SK-N-SH (cell line): ENCODE measurements around the gene KLHDC8B. TPM values are rescaled to one million over a fixed set of nuclear protein-coding genes. Genes with fewer than 3 reads are reported as not detected.

Source experiments
- CTCF ChIA-PET: fragments of 300-600, 350-600 bp; formaldehyde crosslinking; extraction: SDS; loops from one replicate; lab custom pipeline; 2021; lab: Yijun Ruan, JAX
- POLR2A ChIA-PET: fragments of 350-600 bp; sonication (Branson Sonifier 250); formaldehyde crosslinking; extraction: SDS; loops from one replicate; lab custom pipeline; 2020; ENCODE audit warnings: antibody characterized with exemption, inconsistent platforms; lab: Yijun Ruan, JAX
- DNase-seq: peaks from one replicate; pipeline ENCODE4 v3.0.0; 2012
- H2AFZ ChIP-seq: fragments of 200-600 bp; sonication (generic); 2 replicates; pipeline ENCODE4 v1.8.1; 2016; ENCODE audit warnings: antibody characterized with exemption, mild to moderate bottlenecking, low read depth
- H3F3A ChIP-seq: fragments of 200-600 bp; sonication (generic); replicated peaks from 2 replicates; pipeline ENCODE3; 2016; ENCODE audit warnings: antibody characterized with exemption, mild to moderate bottlenecking; ENCODE audit not compliant: insufficient read depth
- H3K27ac ChIP-seq, 2 experiments: fragments of 200-500 bp in 1 of 2; fragments of 200-600 bp in 1 of 2; sonication (Bioruptor generic) in 1 of 2; sonication (generic), shearing (Covaris generic) in 1 of 2; 2 replicates each; pipeline versions ENCODE4 v1.5.1 to v1.6.1; 2014 to 2016; ENCODE audit warnings: low read depth in 2 of 2, inconsistent platforms in 1 of 2, low read length in 1 of 2, mild to moderate bottlenecking in 1 of 2, mixed read lengths in 1 of 2
- H3K27me3 ChIP-seq: fragments of 200-600 bp; sonication (generic), shearing (Covaris generic); 2 replicates; pipeline ENCODE4 v1.6.1; 2016; ENCODE audit warnings: mixed run types; ENCODE audit not compliant: insufficient read depth
- H3K36me3 ChIP-seq, 2 experiments: fragments of 200-500 bp in 1 of 2; fragments of 200-600 bp in 1 of 2; sonication (Bioruptor generic) in 1 of 2; sonication (generic) in 1 of 2; replicated peaks in 1 of 2; 2 replicates each; pipeline versions ENCODE3 to v1.5.1; 2014 to 2016; ENCODE audit warnings: low read length in 1 of 2, mild to moderate bottlenecking in 1 of 2; ENCODE audit not compliant: insufficient read depth in 2 of 2, control insufficient read depth in 1 of 2
- H3K4me1 ChIP-seq, 2 experiments: fragments of 200-500 bp in 1 of 2; fragments of 200-600 bp in 1 of 2; sonication (Bioruptor generic) in 1 of 2; sonication (generic), shearing (Covaris generic) in 1 of 2; 2 replicates each; pipeline versions ENCODE4 v1.5.1 to v1.6.1; 2014 to 2016; ENCODE audit warnings: low read depth in 1 of 2, low read length in 1 of 2, mixed run types in 1 of 2; ENCODE audit not compliant: insufficient read depth in 2 of 2, control insufficient read depth in 1 of 2
- H3K4me2 ChIP-seq: fragments of 200-600 bp; sonication (generic), shearing (Covaris generic); 2 replicates; pipeline ENCODE4 v1.6.1; 2017; ENCODE audit warnings: mixed run types
- H3K4me3 ChIP-seq, 2 experiments: fragments of 200-500 bp in 1 of 2; fragments of 200-600 bp in 1 of 2; sonication (Bioruptor generic) in 1 of 2; sonication (generic), shearing (Covaris generic) in 1 of 2; 2 replicates each; pipeline versions ENCODE4 v1.5.1 to v1.8.1; 2014 to 2016; ENCODE audit warnings: low read depth in 2 of 2, inconsistent platforms in 1 of 2, low read length in 1 of 2, mild to moderate bottlenecking in 1 of 2, mixed read lengths in 1 of 2, moderate library complexity in 1 of 2
- H3K79me2 ChIP-seq: fragments of 200-600 bp; sonication (generic); 2 replicates; pipeline ENCODE4 v1.8.1; 2017; ENCODE audit warnings: mild to moderate bottlenecking; ENCODE audit not compliant: insufficient read depth
- H3K9ac ChIP-seq: fragments of 200-600 bp; sonication (generic); 2 replicates; pipeline ENCODE4 v1.6.1; 2017; ENCODE audit warnings: mixed run types
- H3K9me2 ChIP-seq: fragments of 200-600 bp; sonication (generic); 2 replicates; pipeline ENCODE4 v1.6.1; 2017; ENCODE audit warnings: mixed run types
- H3K9me3 ChIP-seq: fragments of 200-600 bp; sonication (generic); 2 replicates; pipeline ENCODE4 v1.6.1; 2017; ENCODE audit warnings: mixed run types, mild to moderate bottlenecking, moderate library complexity
- H4K20me1 ChIP-seq: fragments of 200-600 bp; sonication (generic); 2 replicates; pipeline ENCODE4 v1.6.1; 2017; ENCODE audit warnings: mild to moderate bottlenecking, mixed run types; ENCODE audit not compliant: insufficient read depth
- CHD2 ChIP-seq: fragments of 150-350 bp; IDR thresholded peaks from 2 replicates; pipeline ENCODE4 v1.6.1; 2018; ENCODE audit warnings: low read length; ENCODE audit not compliant: partially characterized antibody
- ELF1 ChIP-seq: IDR thresholded peaks from 2 replicates; pipeline ENCODE4 v1.4.0; 2012
- FOSL2 ChIP-seq: IDR thresholded peaks from 2 replicates; pipeline ENCODE4 v1.4.0; 2012; ENCODE audit warnings: low read depth, mild to moderate bottlenecking, moderate library complexity, borderline replicate concordance
- FOXM1 ChIP-seq: IDR thresholded peaks from 2 replicates; pipeline ENCODE4 v1.4.0; 2012; ENCODE audit warnings: low read depth, mild to moderate bottlenecking
- GABPA ChIP-seq: IDR thresholded peaks from 2 replicates; pipeline ENCODE4 v1.4.0; 2012; ENCODE audit warnings: low read depth, mild to moderate bottlenecking
- NFIC ChIP-seq: IDR thresholded peaks from 2 replicates; pipeline ENCODE4 v1.4.0; 2012; ENCODE audit warnings: borderline replicate concordance
- RAD21 ChIP-seq: IDR thresholded peaks from 2 replicates; pipeline ENCODE4 v1.6.1; 2012; ENCODE audit warnings: mild to moderate bottlenecking, low read length
- RFX5 ChIP-seq: IDR thresholded peaks from 2 replicates; pipeline ENCODE4 v1.6.1; 2012; ENCODE audit warnings: mild to moderate bottlenecking, improper control_type of control experiment, low read length
- RXRA ChIP-seq: IDR thresholded peaks from 2 replicates; pipeline ENCODE4 v1.4.0; 2012; ENCODE audit warnings: low read depth, mild to moderate bottlenecking, borderline replicate concordance
- SIN3A ChIP-seq: IDR thresholded peaks from 2 replicates; pipeline ENCODE4 v1.6.1; 2012; ENCODE audit warnings: low read depth, mild to moderate bottlenecking, low read length, moderate library complexity, borderline replicate concordance
- SMC3 ChIP-seq: IDR thresholded peaks from 2 replicates; pipeline ENCODE4 v1.6.1; 2012; ENCODE audit warnings: low read depth, low read length, improper control_type of control experiment
- TAF1 ChIP-seq: IDR thresholded peaks from 2 replicates; pipeline ENCODE4 v1.6.1; 2012; ENCODE audit warnings: low read depth, mild to moderate bottlenecking, low read length, moderate library complexity, borderline replicate concordance
- TCF12 ChIP-seq: IDR thresholded peaks from 2 replicates; pipeline ENCODE4 v1.4.0; 2012
- TEAD4 ChIP-seq: IDR thresholded peaks from 2 replicates; pipeline ENCODE4 v1.4.0; 2012; ENCODE audit warnings: mild to moderate bottlenecking, borderline replicate concordance; ENCODE audit not compliant: insufficient read depth
- USF1 ChIP-seq: IDR thresholded peaks from 2 replicates; pipeline ENCODE4 v1.4.0; 2012; ENCODE audit warnings: low read depth, borderline replicate concordance
- ZBTB33 ChIP-seq: IDR thresholded peaks from 2 replicates; pipeline ENCODE4 v1.4.0; 2012; ENCODE audit warnings: low read depth, borderline replicate concordance
- WGBS: methylation state at CpG from one replicate; pipeline ENCODE4 v1.1.6; 2017; ENCODE audit warnings: low lambda C conversion rate; 5-methylcytosine and 5-hydroxymethylcytosine counted together
- polyA plus RNA-seq, 3 experiments: library from polyadenylated mRNA; depleted of rRNA; stranded (reverse); fragments of >200 nt; gene quantifications; 2 replicates each; pipeline ENCODE4 v1.2.3, GENCODE V29; 2012
- TF ChIP-seq, protein P1 (sequence below): IDR thresholded peaks from 2 replicates; pipeline ENCODE4 v1.4.0; 2012; ENCODE audit warnings: low read depth
- TF ChIP-seq, protein P2 (sequence below): IDR thresholded peaks from 2 replicates; pipeline ENCODE4 v1.6.1; 2012; ENCODE audit warnings: mild to moderate bottlenecking, low read depth, low read length, moderate library complexity
- TF ChIP-seq, protein P3 (sequence below): IDR thresholded peaks from 2 replicates; pipeline ENCODE4; 2012

The KLHDC8B gene
- polyA plus RNA-seq, 1 of the 3 experiments (the other 2 are of a cell fraction), result 35.3 TPM

GRCh38 chr3:49182682-49183081 lies 11.3 kb downstream of the KLHDC8B start:
- ChIA-PET CTCF (no interaction called here), POLR2A (no interaction called here)
- Histone ChIP-seq H3K79me2 (no peaks in the 10 kb centered on the region), H3K4me1 (peaks cover 0 to 16% of the 10 kb centered on the region in 2 experiments; a peak in 1 of 4 replicates), H2AFZ (no peak overlapping the region), H3K9me3 (no peaks in the 10 kb centered on the region), H3K27ac (no peak overlapping the region), H3K27me3 (no peaks in the 10 kb centered on the region), H3K9me2 (no peaks in the 10 kb centered on the region), H4K20me1 (no peaks in the 10 kb centered on the region), H3K36me3 (no peaks in the 10 kb centered on the region), H3K9ac (no peak overlapping the region), H3K4me3 (no peak overlapping the region), H3F3A (no peaks in the 10 kb centered on the region), H3K4me2 (no peak overlapping the region)
- WGBS, result 93% methylated on average over 3 of the region's 24 CpGs
- DNase-seq, result no peak
- TF ChIP-seq RXRA (no peak), FOXM1 (no peak), NFIC (no peak), RAD21 (no peak), ELF1 (no peak), ZBTB33 (no peak), TCF12 (no peak), FOSL2 (no peak), TAF1 (no peak), USF1 (no peak), CHD2 (no peak), TEAD4 (no peak), GABPA (no peak), SMC3 (no peak), SIN3A (no peak), RFX5 (no peak)
- TF ChIP-seq, protein P1, sequence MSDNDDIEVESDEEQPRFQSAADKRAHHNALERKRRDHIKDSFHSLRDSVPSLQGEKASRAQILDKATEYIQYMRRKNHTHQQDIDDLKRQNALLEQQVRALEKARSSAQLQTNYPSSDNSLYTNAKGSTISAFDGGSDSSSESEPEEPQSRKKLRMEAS, result no peak
- TF ChIP-seq, protein P2, sequence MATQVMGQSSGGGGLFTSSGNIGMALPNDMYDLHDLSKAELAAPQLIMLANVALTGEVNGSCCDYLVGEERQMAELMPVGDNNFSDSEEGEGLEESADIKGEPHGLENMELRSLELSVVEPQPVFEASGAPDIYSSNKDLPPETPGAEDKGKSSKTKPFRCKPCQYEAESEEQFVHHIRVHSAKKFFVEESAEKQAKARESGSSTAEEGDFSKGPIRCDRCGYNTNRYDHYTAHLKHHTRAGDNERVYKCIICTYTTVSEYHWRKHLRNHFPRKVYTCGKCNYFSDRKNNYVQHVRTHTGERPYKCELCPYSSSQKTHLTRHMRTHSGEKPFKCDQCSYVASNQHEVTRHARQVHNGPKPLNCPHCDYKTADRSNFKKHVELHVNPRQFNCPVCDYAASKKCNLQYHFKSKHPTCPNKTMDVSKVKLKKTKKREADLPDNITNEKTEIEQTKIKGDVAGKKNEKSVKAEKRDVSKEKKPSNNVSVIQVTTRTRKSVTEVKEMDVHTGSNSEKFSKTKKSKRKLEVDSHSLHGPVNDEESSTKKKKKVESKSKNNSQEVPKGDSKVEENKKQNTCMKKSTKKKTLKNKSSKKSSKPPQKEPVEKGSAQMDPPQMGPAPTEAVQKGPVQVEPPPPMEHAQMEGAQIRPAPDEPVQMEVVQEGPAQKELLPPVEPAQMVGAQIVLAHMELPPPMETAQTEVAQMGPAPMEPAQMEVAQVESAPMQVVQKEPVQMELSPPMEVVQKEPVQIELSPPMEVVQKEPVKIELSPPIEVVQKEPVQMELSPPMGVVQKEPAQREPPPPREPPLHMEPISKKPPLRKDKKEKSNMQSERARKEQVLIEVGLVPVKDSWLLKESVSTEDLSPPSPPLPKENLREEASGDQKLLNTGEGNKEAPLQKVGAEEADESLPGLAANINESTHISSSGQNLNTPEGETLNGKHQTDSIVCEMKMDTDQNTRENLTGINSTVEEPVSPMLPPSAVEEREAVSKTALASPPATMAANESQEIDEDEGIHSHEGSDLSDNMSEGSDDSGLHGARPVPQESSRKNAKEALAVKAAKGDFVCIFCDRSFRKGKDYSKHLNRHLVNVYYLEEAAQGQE, result no peak
- TF ChIP-seq, protein P3, sequence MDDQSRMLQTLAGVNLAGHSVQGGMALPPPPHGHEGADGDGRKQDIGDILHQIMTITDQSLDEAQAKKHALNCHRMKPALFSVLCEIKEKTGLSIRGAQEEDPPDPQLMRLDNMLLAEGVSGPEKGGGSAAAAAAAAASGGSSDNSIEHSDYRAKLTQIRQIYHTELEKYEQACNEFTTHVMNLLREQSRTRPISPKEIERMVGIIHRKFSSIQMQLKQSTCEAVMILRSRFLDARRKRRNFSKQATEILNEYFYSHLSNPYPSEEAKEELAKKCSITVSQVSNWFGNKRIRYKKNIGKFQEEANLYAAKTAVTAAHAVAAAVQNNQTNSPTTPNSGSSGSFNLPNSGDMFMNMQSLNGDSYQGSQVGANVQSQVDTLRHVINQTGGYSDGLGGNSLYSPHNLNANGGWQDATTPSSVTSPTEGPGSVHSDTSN, result no peak
